HEK293 (cell line): ENCODE results near the gene MUC12.
A peak's percentile ranks its signal among the peaks of the same experiment; 100 is the strongest.
"Not testable (repeated sequence)": the region's sequence is repeated elsewhere in the genome, so short reads cannot be mapped to it uniquely, and the experiment has no call there.

Experiments
- CTCF ChIA-PET: fragments of 350-600 bp; formaldehyde crosslinking; extraction: SDS; loops from one replicate; lab custom pipeline; 2021; ENCODE audit warnings: antibody characterized with exemption; lab: Yijun Ruan, JAX
- POLR2A ChIA-PET: fragments of 300-600 bp; formaldehyde crosslinking; extraction: SDS; loops from one replicate; lab custom pipeline; 2020; ENCODE audit warnings: antibody characterized with exemption, inconsistent platforms; lab: Yijun Ruan, JAX
- H3K27ac ChIP-seq: fragments of 200-500 bp; sonication (Bioruptor generic); 2 replicates; pipeline ENCODE4 v1.5.1; 2014; ENCODE audit warnings: low read depth, low read length, control low read depth, inconsistent platforms; ENCODE audit errors: extremely low read depth
- H3K36me3 ChIP-seq, 2 experiments: fragments of 200-500 bp in 1 of 2; sonication (Bioruptor generic) in 1 of 2; 1 replicate in 1 of 2; 2 replicates in 1 of 2; pipeline ENCODE4 v1.5.1; 2014 to 2017; ENCODE audit warnings: inconsistent platforms in 2 of 2, low read length in 2 of 2; ENCODE audit not compliant: control insufficient read depth in 2 of 2, insufficient read depth in 1 of 2
- H3K4me1 ChIP-seq: fragments of 200-500 bp; sonication (Bioruptor generic); 2 replicates; pipeline ENCODE4 v1.5.1; 2014; ENCODE audit warnings: mild to moderate bottlenecking, low read length, inconsistent platforms; ENCODE audit not compliant: control insufficient read depth, insufficient read depth
- H3K4me3 ChIP-seq: 2 replicates; pipeline ENCODE4 v1.5.1; 2011; ENCODE audit warnings: low read depth, mild to moderate bottlenecking, control low read depth, low read length, moderate library complexity
- H3K9me3 ChIP-seq: fragments of 200-500 bp; sonication (Bioruptor generic); 2 replicates; pipeline ENCODE4 v1.5.1; 2014; ENCODE audit warnings: low read depth, low read length, inconsistent platforms; ENCODE audit not compliant: control insufficient read depth, insufficient read depth
- HOXA7 ChIP-seq: sonication (generic); formaldehyde crosslinking; IDR thresholded peaks from 2 replicates; pipeline ENCODE4 v1.8.1; 2022; ENCODE audit warnings: missing genetic modification reagents, borderline replicate concordance
- KLF7 ChIP-seq: fragments of 450-650 bp; formaldehyde crosslinking; IDR thresholded peaks from 2 replicates; pipeline ENCODE4 v1.5.1; 2016; ENCODE audit warnings: missing biosample characterization, missing genetic modification characterization, borderline replicate concordance
- PBX3 ChIP-seq: sonication (generic); formaldehyde crosslinking; IDR thresholded peaks from 2 replicates; pipeline ENCODE4 v1.8.1; 2022; ENCODE audit warnings: mild to moderate bottlenecking, moderate library complexity, missing genetic modification reagents
- PRDM1 ChIP-seq: fragments of 450-650 bp; formaldehyde crosslinking; IDR thresholded peaks from 2 replicates; pipeline ENCODE4; 2016; ENCODE audit warnings: missing biosample characterization, missing genetic modification characterization
- SETDB1 ChIP-seq: IDR thresholded peaks from one replicate; pipeline ENCODE4 v1.6.1; 2017; ENCODE audit warnings: mild to moderate bottlenecking, low read length, moderate library complexity, mixed read lengths; ENCODE audit not compliant: insufficient read length
- ZBTB26 ChIP-seq: fragments of 450-650 bp; formaldehyde crosslinking; optimal IDR thresholded peaks from 2 replicates; pipeline ENCODE3; 2016; ENCODE audit warnings: missing biosample characterization, mild to moderate bottlenecking, missing genetic modification characterization
- ZBTB44 ChIP-seq: fragments of 450-650 bp; IDR thresholded peaks from 2 replicates; pipeline ENCODE4 v1.5.1; 2018; ENCODE audit warnings: missing biosample characterization, mild to moderate bottlenecking, missing genetic modification characterization
- ZNF138 ChIP-seq: fragments of 450-650 bp; formaldehyde crosslinking; IDR thresholded peaks from 2 replicates; pipeline ENCODE4 v1.5.1; 2016; ENCODE audit warnings: missing biosample characterization, missing genetic modification characterization, borderline replicate concordance
- ZNF157 ChIP-seq: fragments of 450-650 bp; formaldehyde crosslinking; IDR thresholded peaks from 2 replicates; pipeline ENCODE4 v1.5.1; 2016; ENCODE audit warnings: missing biosample characterization, missing genetic modification characterization
- ZNF501 ChIP-seq: fragments of 450-650 bp; formaldehyde crosslinking; IDR thresholded peaks from 2 replicates; pipeline ENCODE4 v1.5.1; 2016; ENCODE audit warnings: missing biosample characterization, missing genetic modification characterization
- ZNF529 ChIP-seq: fragments of 450-650 bp; formaldehyde crosslinking; IDR thresholded peaks from 2 replicates; pipeline ENCODE4 v1.5.1; 2017; ENCODE audit warnings: missing genetic modification characterization, missing biosample characterization; ENCODE audit not compliant: insufficient replicate concordance
- ZNF585B ChIP-seq: fragments of 450-650 bp; formaldehyde crosslinking; IDR thresholded peaks from 2 replicates; pipeline ENCODE4 v1.5.1; 2016; ENCODE audit warnings: missing biosample characterization, missing genetic modification characterization
- ZNF670 ChIP-seq: fragments of 450-650 bp; formaldehyde crosslinking; IDR thresholded peaks from 2 replicates; pipeline ENCODE4 v1.5.1; 2016; ENCODE audit warnings: missing biosample characterization, missing genetic modification characterization, low read depth
- ZNF768 ChIP-seq: fragments of 450-650 bp; formaldehyde crosslinking; IDR thresholded peaks from 2 replicates; pipeline ENCODE4 v1.5.1; 2018; ENCODE audit warnings: missing biosample characterization, mild to moderate bottlenecking, missing genetic modification characterization
- TF ChIP-seq, protein P1 (sequence below): fragments of 450-650 bp; formaldehyde crosslinking; IDR thresholded peaks from 2 replicates; pipeline ENCODE4 v1.5.1; 2016; ENCODE audit warnings: missing biosample characterization, missing genetic modification characterization

Gene MUC12

GRCh38 chr7:100969066-100969615 lies at the start of gene MUC12:
Gene MUC12, plus strand, starts transcription at chr7:100969565. Its CDS starts 58 bp downstream, at chr7:100969623.
- H3K9me3 ChIP-seq: no peaks in the 10 kb centered on the region
- CTCF ChIA-PET: no interaction called here
- TF ChIP-seq HOXA7 (CRISPR knock-in tag) (no peak), ZNF670 (no peak), ZNF768 (tag by site-specific recombination) (no peak), ZNF157 (tag by site-specific recombination) (no peak), ZNF529 (no peak), ZBTB26 (tag by site-specific recombination) (no peak), ZNF501 (no peak), ZNF585B (no peak)

DNA sequence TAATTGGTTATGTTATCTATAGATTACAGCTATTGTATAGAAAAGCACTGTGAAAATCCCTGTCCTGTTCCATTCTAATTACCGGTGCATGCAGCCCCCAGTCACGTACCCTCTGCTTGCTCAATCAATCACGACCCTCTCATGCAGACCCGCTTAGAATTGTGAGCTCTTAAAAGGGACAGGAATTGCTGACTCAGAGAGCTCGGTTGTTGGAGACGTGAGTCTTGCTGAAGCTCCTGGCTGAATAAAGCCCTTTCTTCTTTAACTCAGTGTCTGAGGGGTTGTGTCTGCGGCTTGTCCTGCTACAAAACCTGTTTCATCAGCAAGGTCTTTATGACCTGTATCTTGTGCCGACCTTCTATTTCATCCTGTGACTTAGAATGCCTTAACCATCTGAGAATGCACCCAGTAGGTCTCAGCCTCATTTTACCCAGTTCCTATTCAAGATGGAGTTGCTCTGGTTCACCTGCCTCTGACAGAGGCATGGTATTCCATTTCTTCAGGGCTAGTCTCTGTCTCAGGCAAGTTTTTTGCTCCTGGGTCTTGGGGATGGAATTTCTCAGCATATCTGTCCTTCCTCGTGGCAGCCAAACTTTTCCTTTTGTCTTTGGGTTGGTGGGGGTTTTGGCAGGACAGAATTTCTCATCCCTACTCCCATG lies 49.5 kb upstream of the MUC12 start:
- H3K36me3 ChIP-seq, CTCF ChIA-PET, H3K4me3 ChIP-seq, H3K27ac ChIP-seq, H3K9me3 ChIP-seq, H3K4me1 ChIP-seq: not testable (repeated sequence)
- POLR2A ChIA-PET: interaction anchor here (0.5 kb wide), 1 partner anchor 29 kb away, joined by 3 read pairs; no protein-coding TSS in a partner anchor

More at GRCh38 chr7:100969066-100969615, at the start of gene MUC12:
- peaks cover 4% of the 10 kb centered on the region for H3K4me1 ChIP-seq
- POLR2A ChIA-PET: no interaction called here
- no peak within 1 kb of the TSS for H3K4me3 ChIP-seq
- H3K36me3 ChIP-seq: no peaks in the 10 kb centered on the region
- H3K27ac ChIP-seq: no peak within 1 kb of the TSS

- no peaks in the 10 kb centered on the region for H3K36me3 ChIP-seq
- ChIA-PET CTCF (interaction anchor here (1.1 kb wide), 1 partner anchor 138 kb away, joined by 3 read pairs; no protein-coding TSS in a partner anchor), POLR2A (no interaction called here)
- H3K27ac ChIP-seq: no peak overlapping the region
- H3K4me3 ChIP-seq: no peak overlapping the region
- TF ChIP-seq PRDM1 (tag by site-specific recombination) (peak; percentile 39; the same call in 1 of the 2 replicates), ZBTB44 (no peak)
- H3K9me3 ChIP-seq: no peaks in the 10 kb centered on the region
- H3K4me1 ChIP-seq: no peaks in the 10 kb centered on the region
Measured at GRCh38 chr7:100921039-100921438, 48.3 kb upstream of the MUC12 start.

DNA sequence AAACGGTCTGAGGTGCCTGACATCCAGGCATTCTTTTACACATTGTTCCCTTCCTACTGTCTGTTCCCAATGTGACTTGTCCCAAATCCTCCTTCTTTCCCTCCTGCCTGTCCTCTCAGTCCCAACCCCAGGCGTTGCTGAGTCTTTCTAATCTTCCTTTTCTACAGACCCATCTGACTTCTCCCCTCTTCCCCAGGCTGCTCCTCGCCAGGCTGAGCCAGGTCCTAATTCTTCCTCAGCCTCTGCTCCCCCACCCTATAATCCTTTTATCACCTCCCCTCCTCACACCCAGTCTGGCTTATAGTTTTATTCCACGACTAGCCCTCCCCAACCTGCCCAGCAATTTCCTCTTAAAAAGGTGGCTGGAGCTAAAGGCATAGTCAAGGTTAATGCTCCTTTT lies 45.7 kb upstream of the MUC12 start:
- CTCF ChIA-PET, H3K4me3 ChIP-seq, H3K27ac ChIP-seq, H3K4me1 ChIP-seq, H3K36me3 ChIP-seq, H3K9me3 ChIP-seq, POLR2A ChIA-PET: not testable (repeated sequence)

DNA sequence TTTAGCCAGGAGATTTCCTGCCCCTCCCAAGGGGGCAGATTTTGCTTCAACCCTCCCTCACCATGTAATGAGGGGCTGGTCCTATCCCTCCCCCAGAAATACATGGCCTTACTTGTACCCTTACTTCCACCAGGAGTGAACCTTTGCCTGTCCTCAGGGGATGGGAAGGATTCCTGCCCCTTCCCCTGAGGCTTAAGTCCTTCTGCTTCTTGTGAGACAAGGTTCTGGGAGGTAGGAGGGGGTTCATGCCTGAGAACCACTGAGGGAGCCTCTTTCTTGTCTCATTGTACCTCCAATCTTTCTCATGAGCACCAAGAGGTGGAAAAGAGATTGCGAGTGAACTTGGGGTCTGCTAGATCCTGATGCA lies 39.6 kb upstream of the MUC12 start:
- H3K36me3 ChIP-seq: no peaks in the 10 kb centered on the region
- no peaks in the 10 kb centered on the region for H3K9me3 ChIP-seq
- H3K27ac ChIP-seq: no peak overlapping the region
- CTCF ChIA-PET: no interaction called here
- no peak overlapping the region for H3K4me3 ChIP-seq
- H3K4me1 ChIP-seq: no peaks in the 10 kb centered on the region
- POLR2A ChIA-PET: no interaction called here
- TF ChIP-seq ZNF501: no peak
- TF ChIP-seq ZNF138 (tag by site-specific recombination): no peak
- TF ChIP-seq ZBTB44: no peak
- TF ChIP-seq, protein P1, sequence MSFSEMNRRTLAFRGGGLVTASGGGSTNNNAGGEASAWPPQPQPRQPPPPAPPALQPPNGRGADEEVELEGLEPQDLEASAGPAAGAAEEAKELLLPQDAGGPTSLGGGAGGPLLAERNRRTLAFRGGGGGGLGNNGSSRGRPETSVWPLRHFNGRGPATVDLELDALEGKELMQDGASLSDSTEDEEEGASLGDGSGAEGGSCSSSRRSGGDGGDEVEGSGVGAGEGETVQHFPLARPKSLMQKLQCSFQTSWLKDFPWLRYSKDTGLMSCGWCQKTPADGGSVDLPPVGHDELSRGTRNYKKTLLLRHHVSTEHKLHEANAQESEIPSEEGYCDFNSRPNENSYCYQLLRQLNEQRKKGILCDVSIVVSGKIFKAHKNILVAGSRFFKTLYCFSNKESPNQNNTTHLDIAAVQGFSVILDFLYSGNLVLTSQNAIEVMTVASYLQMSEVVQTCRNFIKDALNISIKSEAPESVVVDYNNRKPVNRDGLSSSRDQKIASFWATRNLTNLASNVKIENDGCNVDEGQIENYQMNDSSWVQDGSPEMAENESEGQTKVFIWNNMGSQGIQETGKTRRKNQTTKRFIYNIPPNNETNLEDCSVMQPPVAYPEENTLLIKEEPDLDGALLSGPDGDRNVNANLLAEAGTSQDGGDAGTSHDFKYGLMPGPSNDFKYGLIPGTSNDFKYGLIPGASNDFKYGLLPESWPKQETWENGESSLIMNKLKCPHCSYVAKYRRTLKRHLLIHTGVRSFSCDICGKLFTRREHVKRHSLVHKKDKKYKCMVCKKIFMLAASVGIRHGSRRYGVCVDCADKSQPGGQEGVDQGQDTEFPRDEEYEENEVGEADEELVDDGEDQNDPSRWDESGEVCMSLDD (tag by site-specific recombination): no peak
- no peak for TF ChIP-seq KLF7 (tag by site-specific recombination)
- no peak for TF ChIP-seq PBX3 (CRISPR knock-in tag)
- TF ChIP-seq SETDB1: no peak
